ENCODE results near the gene CARF.

CARF gene

GRCh38 chr2:203016716-203017115, 104.6 kb downstream of the CARF start:
- in situ Hi-C loops (cut with MboI; ENCODE audit: low sequenced_read_pairs): no loop called here

- in situ Hi-C loops (cut with MboI; ENCODE audit: low sequenced_read_pairs): no loop called here
These were observed 106.1 kb downstream of the CARF start for GRCh38 chr2:203018181-203018580.

GRCh38 chr2:203019142-203019541, 107.1 kb downstream of the CARF start:
- in situ Hi-C loops (cut with MboI; ENCODE audit: low sequenced_read_pairs): no loop called here

GRCh38 chr2:203021991-203022390, 109.9 kb downstream of the CARF start:
- in situ Hi-C loops (cut with MboI; ENCODE audit: low sequenced_read_pairs): no loop called here

GRCh38 chr2:203022751-203023150, 110.7 kb downstream of the CARF start:
- in situ Hi-C loops (cut with MboI; ENCODE audit: low sequenced_read_pairs): no loop called here

GRCh38 chr2:203025592-203025991, 113.5 kb downstream of the CARF start:
- in situ Hi-C loops (cut with MboI; ENCODE audit: low sequenced_read_pairs): no loop called here

GRCh38 chr2:203030545-203030944, 118.5 kb downstream of the CARF start:
- in situ Hi-C loops (cut with MboI; ENCODE audit: low sequenced_read_pairs): no loop called here

GRCh38 chr2:203030991-203031390, 118.9 kb downstream of the CARF start:
- in situ Hi-C loops (cut with MboI; ENCODE audit: low sequenced_read_pairs): no loop called here

GRCh38 chr2:203033395-203033794, 121.3 kb downstream of the CARF start:
- in situ Hi-C loops (cut with MboI; ENCODE audit: low sequenced_read_pairs): no loop called here

GRCh38 chr2:203035879-203036470, 123.9 kb downstream of the CARF start:
- in situ Hi-C loops (cut with MboI; ENCODE audit: low sequenced_read_pairs): no loop called here
